GM10847 (cell line): Measurements from ENCODE around the gene NWD2.

Source experiments
- POLR2A ChIP-seq: IDR thresholded peaks from 2 replicates; pipeline ENCODE4 v1.6.1; 2011; ENCODE audit not compliant: insufficient read length; ENCODE audit errors: extremely low read depth

Gene NWD2, protein sequence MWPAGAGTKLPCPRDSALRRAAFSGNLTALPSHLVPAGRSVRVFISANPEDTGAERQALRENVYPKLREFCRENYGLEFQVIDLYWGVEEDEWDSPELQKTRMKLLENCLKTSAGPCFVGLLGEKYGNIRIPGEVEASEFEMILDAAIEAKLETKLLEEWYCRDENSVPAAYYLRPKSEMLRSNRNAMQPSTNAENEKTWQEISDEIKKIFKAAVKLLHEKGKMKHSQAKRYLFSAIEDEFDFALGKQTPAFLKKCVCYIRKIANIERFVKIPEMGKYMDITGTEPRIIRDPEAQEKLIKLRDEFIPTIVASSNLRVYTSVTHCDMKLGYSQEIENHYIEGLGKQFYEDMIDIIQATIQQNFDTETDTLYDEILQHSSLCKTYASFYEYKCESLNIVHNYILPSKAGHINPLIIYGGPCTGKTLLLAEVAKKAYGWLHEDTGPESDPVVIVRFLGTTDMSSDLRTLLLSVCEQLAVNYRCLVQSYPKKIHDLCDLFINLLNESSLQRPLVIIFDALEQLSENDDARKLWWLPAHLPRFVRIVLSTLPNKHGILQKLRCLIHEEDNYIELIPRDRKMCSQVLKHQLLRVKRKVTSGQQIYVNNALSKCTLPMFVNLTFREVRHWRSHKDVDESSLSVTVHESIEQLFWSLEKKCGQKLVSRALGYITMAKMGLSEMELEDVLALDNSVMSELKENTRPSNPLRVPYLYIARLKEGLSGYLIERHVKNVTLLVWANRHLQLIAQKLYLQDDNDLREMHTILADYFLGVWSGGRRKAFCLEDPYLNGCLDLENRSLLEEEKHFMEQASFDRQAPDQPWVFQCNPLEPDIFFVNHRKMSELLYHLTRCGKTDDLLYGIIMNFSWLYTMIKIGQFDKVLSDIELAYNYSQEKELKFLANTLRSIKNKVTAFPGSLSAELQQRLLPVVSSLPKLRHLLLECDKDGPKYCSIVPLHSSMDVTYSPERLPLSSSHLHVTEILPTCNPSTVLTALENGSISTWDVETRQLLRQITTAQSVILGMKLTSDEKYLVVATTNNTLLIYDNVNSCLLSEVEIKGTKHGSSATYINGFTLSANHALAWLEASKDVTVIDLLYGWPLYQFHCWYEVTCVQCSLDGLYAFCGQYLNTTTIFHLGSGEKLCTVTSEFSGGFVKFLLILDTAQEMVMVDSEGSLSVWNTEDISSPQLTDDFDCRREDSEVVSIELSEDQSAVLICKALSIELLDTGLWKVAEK (N-terminal part only)

DNA sequence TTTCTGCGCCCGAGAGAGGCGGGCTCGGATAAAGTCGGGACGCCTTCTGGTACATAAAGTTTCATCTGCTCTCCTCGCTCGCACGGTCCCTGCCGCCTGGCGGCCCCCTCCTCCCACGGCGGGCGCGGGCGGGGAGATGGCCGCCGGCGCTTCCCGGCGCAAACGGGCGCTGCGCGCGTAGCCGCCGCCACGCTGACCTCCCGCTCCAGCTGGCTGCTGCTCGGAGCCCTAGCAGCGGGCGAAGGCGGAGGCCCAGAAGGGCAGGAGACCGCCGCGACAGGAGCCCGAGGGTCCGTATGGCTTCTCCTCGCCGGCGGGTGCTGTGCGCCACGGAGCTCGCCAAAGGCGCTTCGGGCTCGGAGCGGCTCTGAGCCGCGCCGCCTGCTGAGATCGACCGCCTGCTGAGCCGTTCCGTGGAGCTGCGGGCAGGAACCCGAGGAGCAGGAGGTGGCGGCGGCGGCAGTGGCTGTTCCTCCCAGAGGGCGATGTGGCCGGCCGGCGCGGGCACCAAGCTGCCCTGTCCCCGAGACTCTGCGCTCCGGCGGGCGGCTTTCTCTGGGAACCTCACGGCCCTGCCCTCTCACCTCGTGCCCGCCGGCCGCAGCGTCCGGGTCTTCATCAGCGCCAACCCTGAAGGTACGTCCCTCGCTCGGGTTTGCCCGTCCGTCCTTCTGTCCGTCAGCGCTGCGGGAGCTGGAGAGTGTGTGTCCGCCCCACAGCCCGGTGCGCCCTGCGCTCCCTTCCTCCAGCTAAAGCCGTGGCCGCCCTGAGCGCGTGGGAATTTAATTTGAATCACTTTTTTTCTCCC, at the start of gene NWD2:
Gene NWD2, plus strand, starts transcription at position 161 of the 808 bp plus-strand sequence. Its CDS starts 325 bp downstream, at position 486.
- TF ChIP-seq POLR2A = no peak

DNA sequence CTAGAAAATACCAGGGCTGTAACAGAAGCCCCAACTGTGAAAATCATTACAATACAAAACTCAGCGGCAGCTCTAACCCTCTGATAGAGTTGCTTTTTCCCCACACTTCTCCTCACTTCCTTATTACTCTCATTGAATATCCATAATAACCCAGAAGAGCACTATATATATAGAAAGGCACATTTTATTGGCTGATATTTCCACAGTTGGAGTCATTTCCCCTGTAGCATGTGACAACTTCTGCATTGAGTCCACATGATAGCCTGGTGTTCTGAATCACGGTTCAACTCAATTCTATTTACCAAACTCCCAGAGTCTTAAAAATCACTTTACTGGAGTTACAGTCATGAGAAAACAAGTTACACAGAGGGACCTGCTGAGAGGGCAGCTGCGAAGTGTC, 46.6 kb upstream of the NWD2 start:
- no peak for TF ChIP-seq POLR2A

DNA sequence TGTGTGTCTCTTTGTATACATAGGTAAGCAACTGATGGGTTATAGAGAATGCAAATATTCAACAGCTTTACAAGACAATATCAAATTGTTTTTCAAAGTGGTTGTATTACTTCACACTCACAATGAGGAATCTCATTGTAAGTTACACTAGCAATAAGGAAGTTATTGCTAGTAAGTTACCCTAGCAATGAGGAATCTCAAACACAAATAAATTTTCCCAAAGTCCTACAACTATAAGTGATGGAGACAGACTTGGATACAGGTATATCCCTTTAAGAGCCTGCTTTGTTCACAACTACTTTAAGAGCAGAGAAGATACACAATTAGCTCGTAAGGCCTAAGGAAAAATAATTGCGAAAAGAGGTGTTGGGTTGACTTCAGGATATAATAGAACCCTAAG, 28.3 kb upstream of the NWD2 start:
- no peak for TF ChIP-seq POLR2A

DNA sequence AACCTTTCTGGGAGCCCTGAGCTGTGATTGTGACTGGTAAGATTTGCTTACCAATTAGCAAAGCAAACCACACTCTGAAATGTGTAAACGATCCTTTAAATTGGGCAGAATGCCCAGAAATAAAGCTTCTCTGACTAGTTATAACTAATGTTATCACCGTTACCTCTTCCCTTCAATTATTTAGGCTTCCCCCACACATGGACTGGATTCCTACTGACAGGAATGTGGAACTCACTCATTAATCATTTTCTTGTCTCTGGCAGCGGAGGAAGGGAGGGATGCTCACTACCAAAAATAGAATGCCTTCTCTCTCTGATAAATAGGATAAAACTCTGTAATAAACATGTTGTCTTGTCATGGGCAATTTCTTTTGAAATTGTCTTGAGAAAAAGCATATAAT, 25.3 kb upstream of the NWD2 start:
- no peak for TF ChIP-seq POLR2A

DNA sequence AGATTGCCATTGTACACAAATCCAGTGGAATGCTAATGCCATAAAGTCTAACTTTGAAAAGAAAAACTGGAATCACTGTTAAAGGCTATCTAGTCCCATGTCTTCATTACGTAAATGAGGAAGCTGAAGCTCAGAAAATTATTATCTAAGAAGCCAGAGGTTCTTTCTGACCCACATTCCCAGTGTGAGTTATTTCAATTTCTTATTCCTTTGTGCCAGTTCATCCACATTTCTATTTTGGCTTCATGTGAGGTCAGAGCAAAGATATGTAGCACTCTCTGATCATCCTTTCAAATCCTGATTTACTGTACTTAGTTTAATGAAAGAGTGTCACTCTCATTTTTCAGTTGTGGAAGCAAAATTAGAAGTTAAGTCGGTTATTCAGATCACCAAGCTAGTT, 24.6 kb upstream of the NWD2 start:
- no peak for TF ChIP-seq POLR2A

DNA sequence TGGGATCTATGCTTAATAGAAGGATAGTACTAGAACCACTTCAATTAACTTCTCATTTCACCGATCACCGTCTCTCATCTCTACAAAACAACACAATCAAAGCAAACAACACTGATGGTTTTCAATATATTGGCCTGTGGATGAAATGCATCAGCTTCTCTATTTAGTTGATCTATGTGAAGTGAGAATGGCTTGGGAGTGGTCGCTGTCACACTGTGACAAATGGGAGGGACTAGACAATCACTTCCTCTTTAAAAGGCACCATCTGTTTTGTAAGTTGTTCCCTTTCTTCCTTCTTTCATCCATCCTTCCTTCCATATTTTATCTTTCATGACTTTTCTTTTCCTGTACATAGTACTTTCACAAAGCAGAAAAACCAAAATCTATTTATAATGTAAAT, 23.9 kb upstream of the NWD2 start:
- TF ChIP-seq POLR2A = no peak

DNA sequence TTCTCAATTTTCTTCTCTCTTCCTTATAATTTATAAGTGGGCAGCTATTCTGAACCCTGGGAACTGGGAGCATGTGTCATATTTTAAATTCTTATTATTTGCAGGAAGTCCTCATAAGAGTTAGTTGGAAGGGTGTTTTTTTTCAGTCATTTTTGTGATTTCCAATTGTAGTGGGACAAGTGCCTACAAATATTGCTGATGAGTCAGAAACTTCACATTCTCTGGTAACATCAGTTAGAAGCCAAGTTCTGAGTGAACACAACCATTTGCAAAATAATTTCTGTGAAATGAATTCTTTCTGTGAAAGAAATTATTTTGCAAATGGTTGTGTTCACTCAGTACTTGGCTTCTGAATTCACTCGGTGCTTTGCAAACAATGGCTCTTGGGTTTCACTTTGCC, 20.8 kb upstream of the NWD2 start:
- no peak for TF ChIP-seq POLR2A

DNA sequence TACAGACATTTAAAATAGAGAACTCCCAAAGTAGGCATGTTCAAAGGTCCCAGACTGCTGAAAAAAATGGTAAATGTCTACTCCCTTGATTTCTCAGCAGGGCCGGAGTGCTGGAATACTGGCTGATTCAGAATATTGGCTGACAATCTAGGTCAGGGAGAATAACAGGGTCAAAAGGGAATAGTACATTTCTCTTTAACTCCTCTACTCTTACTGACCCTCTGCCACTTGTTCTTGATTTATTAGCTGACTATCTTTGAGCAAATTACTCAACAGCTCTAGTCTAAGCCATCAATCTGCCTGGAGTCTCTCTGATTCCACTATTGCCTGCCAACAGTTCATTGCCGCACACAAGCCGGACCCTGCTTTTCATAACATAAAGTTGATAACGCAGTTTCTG, 19.7 kb upstream of the NWD2 start:
- no peak for TF ChIP-seq POLR2A

DNA sequence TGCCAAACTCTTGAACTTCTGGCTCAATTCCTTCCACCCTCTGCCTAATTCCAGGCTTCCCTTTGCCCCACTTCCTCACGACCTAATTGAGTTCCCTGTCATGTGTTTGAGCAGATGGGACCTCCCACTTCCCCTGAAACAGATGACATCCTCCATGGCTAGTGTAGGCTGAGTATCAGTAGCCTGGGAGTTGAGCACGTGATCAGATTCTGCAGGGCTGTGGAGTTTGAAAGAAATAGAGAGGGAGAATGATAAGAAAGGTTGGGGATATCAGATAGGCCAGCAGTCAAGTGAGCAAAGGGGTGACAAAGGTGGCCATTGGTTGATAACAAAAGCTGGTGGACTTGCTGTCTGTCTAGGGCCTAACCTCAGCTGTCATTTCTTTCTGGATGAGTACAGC, 18.8 kb upstream of the NWD2 start:
- TF ChIP-seq POLR2A = no peak

DNA sequence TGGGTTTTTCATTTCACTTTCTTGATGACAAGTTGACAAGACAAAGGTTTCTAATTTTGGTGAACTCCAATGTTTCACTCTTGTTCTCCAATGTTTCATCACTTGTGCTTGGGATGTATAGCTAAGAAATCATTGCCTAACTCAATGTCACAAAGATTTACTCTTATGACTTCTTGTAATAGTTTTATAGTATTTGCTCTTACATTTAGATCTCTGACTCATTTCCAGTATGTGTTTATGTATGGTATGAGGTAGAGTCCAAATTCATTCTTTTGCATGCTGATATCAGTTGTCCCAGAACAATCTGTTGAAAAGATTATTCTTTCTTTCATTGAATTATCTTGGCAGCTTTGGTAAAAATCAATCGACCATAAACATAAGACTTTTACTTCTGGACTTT, 12.2 kb upstream of the NWD2 start:
- TF ChIP-seq POLR2A = no peak

DNA sequence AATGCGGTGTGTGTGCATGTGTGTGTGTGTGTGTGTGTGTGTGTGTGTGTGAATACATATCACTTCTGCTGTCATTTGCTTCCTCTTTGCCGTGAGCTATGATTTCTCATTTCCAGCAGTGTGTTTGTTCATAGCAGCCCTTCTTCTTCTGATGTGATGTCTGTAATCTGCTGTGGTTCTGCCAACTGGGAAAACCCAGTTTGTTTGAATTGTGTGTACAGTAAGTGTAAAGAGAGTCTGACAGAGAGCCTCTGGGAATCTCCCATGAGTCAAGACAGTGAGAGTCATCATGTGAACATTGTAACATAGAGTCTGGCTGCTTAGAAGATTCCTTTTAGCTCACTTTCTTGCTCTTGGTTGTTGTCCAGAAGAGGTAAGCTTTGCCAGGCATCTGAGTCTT, 8.4 kb upstream of the NWD2 start:
- TF ChIP-seq POLR2A = no peak

DNA sequence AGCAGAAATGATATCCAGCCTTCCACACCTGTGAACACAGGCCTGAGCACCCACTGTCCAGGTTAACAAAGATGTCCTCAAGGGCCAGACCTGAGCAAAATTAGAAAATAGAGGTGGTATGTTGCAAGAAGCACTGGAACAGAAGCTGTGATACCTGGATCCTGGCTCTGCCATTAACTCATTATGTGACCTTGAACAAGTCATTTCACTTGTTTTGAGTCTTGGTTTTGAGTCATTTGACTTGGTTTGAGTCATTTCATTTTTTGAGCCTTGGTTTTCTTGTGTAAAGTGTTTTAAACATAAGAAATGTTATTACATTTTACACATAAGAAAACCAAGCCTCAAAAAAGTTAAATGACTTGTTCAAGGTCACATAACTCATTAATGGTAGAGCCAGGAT, 2.9 kb upstream of the NWD2 start:
- no peak for TF ChIP-seq POLR2A

DNA sequence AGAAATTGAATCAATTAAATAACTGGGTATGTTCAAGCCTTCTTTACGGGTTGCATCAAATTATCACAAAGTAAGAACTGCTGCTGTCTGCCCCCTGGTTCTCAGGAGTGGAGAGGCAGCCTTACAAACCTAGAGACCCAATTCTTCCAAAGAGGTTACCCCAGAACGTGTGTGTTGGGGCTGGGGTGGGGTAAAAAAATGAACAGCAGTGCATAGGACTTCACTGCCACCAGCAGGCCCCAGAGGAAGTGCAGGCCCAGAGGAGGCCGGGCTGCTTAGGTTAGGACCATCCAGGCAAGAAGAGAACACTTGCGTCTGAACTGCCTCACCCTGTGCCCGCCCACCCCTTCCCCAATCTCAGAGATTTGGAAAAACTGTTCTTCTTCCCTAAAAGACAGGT, 1.5 kb upstream of the NWD2 start:
- no peak for TF ChIP-seq POLR2A

DNA sequence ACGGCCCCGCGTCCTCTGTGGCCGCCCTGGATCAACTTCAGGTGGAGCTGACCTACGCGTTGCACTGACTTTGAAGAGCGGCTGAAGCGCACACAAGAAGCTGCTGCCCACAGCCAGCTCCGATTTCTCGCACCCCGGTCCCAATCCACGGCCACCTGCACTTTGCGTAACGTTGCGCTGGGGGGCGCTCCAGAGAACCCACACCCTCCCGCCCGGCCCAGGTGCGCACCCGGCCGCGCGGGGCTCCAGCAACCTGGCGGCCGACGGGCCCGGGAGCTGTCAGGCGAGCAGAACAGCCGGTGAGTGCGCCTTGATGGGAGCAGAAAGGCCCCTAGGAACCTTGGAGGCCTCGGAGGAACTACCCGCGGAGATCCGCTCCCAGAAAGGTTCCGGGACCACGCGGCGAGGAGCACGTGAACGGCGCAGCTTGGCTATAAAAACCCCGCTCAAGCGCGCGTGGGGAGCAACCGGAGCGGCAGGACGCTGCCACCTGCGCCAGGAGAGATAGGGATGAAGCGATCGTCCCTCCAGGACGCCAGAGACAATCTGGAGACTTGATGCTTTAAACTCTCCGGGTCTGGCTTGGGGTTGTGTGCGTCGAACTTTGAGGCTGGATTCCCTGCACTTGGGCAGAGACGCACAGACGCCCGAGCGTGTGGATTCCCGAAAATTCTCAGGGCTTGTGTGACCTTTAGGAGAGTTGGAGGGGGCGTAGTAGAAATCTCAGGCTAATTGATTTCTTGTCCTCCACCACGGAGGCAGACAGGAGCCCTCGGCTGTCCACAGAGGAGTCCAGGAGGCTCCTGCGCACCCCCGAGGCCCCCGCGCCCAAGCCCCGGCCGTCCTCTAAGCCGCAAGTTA, 591 bp upstream of the NWD2 start:
- TF ChIP-seq POLR2A = no peak
